Measurements from ENCODE around the gene BRINP3.
"Not testable (repeated sequence)": the region's sequence is repeated elsewhere in the genome, so short reads cannot be mapped to it uniquely, and the experiment has no call there.

Gene BRINP3

DNA sequence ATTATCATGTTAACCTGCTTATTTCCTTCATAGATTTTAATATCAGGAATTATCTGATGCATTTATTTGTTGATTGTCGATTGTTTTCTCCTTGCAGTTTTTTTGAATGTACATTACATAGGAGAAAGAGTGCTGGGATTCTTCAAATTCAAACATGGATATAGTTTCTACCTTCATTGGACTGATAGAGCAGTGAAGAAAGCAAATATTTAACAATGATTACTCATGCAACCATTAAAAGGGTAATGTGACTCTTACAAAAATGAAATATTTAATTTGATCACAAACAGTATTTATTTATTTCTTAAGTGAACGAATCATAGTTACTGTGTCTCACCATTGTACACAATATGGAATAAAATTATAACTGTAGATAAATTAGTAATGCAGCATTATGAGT lies 350.9 kb downstream of the BRINP3 start:
- in situ Hi-C loops (cut with MboI; ENCODE audit: low sequenced_read_pairs) = no loop called here

DNA sequence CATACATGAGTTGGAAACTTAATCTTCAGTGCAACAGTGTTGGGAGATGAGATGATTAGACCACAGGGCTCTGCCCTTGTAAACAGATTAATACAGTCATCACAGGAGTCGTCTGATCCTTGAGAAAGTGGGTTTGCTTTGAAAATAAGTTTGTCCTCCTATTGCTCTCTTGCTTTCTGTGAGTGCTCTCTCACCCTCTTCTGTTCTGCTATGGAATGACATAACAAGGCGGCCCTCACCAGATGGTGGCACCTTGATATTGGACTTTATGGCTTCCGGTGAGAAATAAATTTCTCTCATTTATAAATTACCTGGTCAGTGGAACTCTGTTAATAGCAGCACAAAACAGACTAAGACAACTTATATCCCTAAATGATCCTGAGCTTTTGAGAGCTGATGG lies 353.6 kb downstream of the BRINP3 start:
- in situ Hi-C loops (cut with MboI; ENCODE audit: low sequenced_read_pairs) = no loop called here

DNA sequence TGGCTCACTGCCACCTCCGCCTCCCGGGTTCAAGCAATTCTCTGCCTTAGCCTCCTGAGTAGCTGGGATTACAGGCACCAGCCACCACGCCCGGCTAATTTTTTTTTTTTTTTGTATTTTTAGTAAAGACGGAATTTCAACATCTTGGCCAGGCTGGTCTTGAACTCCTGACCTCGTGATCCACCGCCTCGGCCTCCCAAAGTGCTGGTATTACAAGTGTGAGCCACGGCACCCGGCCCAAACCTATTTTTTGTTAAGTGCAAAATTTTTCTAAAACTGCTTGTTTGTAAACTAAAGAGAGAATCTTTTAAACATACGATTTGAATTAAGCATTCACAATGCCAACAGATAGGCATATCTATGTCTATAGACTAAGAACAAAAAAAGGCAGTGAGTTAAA lies 357.1 kb downstream of the BRINP3 start:
- in situ Hi-C loops (cut with MboI; ENCODE audit: low sequenced_read_pairs) = not testable (repeated sequence)

DNA sequence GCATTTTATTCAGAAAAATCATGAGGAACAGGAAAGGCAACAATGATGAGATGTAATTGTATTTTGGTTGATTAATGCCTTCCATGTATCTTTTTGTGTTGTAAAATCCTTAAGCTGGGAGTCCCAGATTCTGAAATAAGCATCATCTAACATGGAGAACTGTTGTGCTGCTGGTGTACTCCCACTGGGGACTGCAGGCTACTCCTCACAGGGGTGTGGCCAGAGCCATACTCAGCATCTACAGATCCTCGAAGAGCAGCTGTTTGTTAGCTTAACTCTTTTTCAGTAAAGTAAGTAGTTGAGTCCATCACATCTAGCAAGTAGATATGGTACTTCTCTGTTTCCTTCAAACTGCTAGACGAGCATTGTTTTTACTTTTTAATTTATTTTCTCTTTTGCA lies 358.0 kb downstream of the BRINP3 start:
- in situ Hi-C loops (cut with MboI; ENCODE audit: low sequenced_read_pairs) = no loop called here

DNA sequence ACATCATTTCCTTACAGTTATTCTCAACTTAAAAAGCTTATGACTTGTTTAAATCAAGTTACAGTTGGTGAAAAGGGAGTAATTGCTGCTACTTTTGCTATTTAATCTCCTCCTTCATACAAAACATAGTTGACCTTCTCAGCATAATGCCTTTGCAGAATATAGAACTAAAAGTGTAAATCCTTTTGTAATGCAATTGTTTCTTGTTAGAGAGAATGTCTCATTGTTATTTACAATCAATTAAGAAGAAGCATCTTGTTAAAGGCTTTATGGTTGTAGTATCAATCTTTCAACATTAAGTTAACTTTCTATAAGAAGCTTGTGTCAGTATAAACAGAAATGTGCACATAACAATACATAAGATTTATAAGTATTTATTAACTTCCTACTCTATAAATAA lies 360.7 kb downstream of the BRINP3 start:
- in situ Hi-C loops (cut with MboI; ENCODE audit: low sequenced_read_pairs) = no loop called here

DNA sequence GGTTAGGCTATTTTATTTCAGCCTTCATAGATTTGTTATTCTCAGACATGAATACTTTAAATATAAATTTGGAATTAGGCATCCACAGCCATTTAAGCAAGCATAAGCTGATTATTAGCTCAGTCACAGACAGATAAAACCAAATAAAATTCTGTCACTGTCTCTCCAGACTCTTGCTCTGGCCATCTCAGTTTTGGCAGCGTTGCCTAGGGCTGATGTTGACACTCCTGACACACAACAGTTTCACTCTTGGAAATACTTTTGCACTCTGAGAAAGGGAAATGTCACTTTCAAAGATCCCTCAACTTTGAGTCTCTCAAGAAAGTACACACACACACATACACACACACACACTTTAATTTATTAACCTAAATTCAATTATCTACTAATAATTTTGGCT lies 372.7 kb downstream of the BRINP3 start:
- in situ Hi-C loops (cut with MboI; ENCODE audit: low sequenced_read_pairs) = no loop called here

DNA sequence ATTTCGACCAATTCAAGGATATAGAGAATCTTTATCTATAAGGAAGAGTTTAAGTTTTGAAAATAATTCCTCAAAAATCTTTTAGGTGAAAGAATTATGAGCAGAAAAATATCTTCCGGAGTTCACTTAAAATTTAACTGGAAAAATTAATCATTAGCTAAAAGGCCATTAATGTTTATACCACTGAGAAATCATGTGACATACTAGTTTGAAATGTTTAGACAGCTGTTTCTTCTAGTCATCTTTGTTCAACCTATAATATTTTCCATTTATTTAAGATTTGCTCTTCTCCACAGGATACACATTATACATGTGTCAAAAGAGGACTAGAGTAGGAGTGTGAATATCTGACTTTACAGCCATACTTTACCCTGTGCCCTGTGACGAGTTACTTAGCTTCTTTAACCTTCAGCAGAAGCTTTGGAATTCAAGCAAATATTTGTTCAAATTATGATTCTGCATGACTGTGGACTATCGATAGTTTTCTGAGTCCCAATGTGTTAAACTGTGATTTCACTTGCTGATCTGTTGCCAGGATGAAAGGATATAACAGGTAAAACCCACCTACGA lies 374.8 kb downstream of the BRINP3 start:
- in situ Hi-C loops (cut with MboI; ENCODE audit: low sequenced_read_pairs) = no loop called here

DNA sequence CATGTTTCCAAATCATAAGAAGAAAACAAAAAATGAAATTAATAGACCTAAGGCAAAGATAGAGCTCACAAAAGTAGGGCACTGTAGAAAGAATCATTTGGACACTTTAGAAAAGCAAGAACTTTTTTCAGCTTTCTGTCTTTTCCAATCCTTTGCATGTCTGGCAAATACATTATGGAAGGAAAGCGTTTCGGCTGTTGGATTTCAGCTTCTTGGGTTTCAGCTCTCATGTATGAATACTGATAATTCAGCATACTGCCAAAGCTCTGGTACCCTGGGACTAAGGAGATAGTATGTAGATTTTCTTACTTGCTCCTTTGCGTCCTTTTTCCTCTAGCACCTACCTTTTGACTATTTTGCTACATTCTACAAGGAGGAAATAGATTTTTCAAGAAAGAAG lies 375.9 kb downstream of the BRINP3 start:
- in situ Hi-C loops (cut with MboI; ENCODE audit: low sequenced_read_pairs) = no loop called here

DNA sequence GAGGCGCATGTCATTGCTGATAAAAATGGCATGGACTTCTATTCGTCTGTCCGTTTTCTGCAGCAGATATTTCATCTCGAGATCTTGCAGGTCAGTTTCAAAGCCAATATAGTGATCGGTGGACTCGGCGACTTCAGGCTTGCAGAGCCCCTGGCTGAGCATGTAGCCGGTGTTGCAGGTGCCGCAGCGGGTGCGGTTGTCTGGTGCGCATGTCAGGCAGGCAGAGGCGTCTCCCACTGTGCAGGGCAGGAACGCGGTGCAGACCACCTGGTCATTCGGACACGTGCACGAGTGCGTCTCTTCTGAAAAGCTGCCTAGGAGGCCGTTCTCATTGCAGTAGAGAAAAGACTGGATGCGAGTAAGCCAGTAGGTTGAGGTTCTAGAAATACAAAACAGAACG lies 378.9 kb downstream of the BRINP3 start:
- in situ Hi-C loops (cut with MboI; ENCODE audit: low sequenced_read_pairs) = no loop called here

DNA sequence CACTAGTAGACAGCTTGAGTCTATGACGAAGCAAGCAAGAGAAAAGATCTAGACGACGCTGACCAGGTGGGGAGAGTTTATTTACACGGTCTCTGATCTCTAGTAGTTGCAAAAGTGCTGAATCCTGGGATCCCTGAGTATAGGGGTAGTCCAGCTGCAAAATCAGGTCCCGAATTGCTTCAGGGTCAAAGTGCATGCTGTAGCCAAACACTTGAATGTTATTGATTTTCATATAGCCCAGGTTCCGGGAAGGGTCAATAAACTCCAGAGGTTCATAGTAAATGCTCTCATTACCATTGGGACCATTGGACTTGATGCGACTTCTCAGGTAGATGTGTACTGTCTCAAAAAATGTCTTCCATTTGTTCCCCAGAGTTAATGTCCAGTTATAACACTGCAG lies 379.6 kb downstream of the BRINP3 start:
- in situ Hi-C loops (cut with MboI; ENCODE audit: low sequenced_read_pairs) = no loop called here

DNA sequence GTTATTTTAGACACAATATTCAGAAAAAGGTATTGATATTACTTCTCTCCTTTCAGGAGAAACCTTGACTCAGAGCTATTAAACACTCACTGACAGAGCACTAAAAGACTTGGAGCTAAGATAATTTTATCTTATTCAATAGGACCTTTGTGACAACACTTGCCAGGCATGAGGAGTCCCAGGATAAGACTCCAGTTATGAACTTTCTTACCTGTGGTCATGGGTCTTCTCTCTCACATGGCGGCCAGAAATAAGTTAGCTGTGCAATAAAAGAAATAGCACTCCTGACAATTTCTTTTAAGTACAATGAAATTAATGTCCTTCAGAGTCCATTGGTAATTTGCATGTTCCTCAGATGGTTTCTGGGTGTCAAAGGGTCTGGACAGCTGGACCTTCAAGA lies 382.1 kb downstream of the BRINP3 start:
- in situ Hi-C loops (cut with MboI; ENCODE audit: low sequenced_read_pairs) = no loop called here

DNA sequence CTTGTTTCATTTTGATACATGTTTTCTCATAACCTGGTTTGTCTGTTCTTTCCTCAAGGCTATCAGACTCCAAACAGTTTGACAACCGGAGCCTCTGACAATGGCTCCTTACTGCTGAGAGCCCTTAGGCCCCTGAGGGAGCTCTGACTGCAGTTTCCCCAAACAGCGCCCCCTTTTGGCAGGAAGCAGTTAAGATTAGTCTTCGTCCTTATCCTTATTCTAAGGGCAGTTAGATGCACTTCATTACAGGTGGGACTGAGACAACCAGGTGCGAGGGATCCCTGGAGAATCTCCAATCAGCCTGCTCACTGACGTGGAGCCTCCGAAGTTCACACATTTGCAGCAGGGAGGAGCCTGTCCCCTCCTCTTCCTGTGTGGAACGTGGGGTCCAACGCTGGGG lies 393.1 kb downstream of the BRINP3 start:
- in situ Hi-C loops (cut with MboI; ENCODE audit: low sequenced_read_pairs) = no loop called here

DNA sequence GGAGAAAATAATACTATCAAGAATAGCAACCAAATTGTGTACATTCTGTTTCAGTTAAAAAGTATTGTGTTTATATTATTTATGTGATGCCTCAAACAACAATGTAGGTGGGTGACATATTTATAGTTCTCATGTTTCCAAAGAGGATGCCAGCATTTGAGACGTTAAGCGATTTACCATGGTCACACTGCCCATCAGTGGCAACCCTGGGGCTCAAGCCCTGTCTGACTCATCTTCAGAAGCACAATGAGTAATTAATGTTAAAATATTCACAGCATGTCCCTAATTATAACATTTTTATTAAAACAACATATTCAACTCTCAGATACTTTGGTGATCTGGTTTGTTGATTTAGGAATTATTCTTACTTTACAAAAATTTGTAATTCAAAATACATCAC lies 409.4 kb downstream of the BRINP3 start:
- in situ Hi-C loops (cut with MboI; ENCODE audit: low sequenced_read_pairs) = no loop called here

DNA sequence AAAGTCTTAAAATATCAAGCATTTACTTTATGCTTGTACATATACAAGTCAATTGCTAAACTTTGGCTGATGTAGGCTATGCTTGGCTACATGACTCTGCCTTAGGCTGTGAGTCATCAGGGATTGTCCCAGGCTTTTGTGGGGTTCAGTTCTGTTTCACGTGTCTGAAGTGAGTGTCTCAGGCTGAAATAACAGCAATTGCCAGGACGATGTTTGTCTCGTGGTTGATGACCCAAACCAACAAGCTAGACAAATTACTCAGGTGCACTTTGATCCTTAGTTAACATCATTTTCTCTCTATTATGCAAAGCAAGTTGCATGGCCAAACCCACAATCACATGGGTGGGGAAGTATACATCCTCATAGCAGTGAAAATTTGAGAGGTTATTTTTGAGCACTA lies 410.1 kb downstream of the BRINP3 start:
- in situ Hi-C loops (cut with MboI; ENCODE audit: low sequenced_read_pairs) = no loop called here

DNA sequence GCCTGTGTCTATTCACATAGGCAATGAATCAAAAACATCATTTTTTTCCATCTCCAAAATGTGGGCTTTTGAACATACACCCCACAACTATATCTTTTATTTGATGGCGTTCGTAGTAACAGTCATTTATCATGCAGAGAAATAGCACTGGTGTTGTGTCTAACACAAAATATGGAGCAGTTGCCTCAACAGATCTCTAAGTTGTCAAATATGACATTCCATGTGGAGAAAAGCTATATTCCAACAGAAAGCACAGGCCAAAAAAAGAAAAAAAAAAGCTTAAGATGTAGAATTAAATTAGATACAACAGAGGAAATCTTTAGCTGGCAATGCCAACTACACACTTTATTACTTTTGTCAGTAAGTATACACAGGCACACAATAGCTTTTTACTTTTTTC lies 411.7 kb downstream of the BRINP3 start:
- in situ Hi-C loops (cut with MboI; ENCODE audit: low sequenced_read_pairs) = no loop called here

DNA sequence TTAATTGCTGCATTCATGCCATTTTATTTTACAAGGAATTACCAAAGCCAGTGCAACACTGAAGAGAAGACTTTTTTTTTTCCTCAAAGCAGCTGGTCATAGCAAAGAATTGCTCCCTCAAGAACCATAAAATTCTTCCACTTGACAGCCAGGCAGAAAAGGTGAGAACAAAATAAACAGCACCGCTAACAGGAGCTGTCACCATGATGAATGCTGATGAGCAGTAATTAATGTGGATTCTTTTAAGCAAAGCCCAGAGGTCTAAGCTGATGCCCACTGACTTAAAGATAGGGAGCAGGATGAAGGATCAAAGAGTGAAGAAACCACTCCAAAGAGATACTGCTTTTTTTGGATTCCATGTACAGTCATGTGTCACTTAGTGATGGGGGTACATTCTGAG lies 428.4 kb downstream of the BRINP3 start:
- in situ Hi-C loops (cut with MboI; ENCODE audit: low sequenced_read_pairs) = no loop called here

All from HL-60/S4 (cell line).